Measurements from ENCODE around the gene CCL21. TPM values are rescaled to one million over a fixed set of nuclear protein-coding genes. Genes with fewer than 3 reads are reported as not detected.
A peak's percentile ranks its signal among the peaks of the same experiment; 100 is the strongest.

Gene CCL21
- total and polyA plus RNA-seq, 2 of the 13 experiments (the other 11 are each of a cell fraction or from before 2014, with no cell fraction given), result not detected

GRCh38 chr9:34688329-34689115 lies 21.4 kb downstream of the CCL21 start (continued):
- TF ChIP-seq HOMEZ (CRISPR knock-in tag; IDR thresholded peaks at IDR 0.05; ENCODE audit: low read depth) (0 out of 2 replicates have a peak, but pooled peaks have one; percentile 13), ZBTB10 (CRISPR knock-in tag; IDR thresholded peaks at IDR 0.05; ENCODE audit: borderline replicate concordance) (no peak), MXD4 (CRISPR knock-in tag; IDR thresholded peaks at IDR 0.05) (0 out of 2 replicates have a peak, but pooled peaks have one; percentile 26), ZNF576 (CRISPR knock-in tag; IDR thresholded peaks at IDR 0.05) (no peak), STAT5B (CRISPR knock-in tag; IDR thresholded peaks at IDR 0.05) (no peak), ZNF343 (CRISPR knock-in tag; IDR thresholded peaks at IDR 0.05) (peak; percentile 40; the same call in 1 of the 2 replicates), SAFB2 (CRISPR knock-in tag; IDR thresholded peaks at IDR 0.05; ENCODE audit: borderline replicate concordance, low read depth) (no peak), KDM3A (CRISPR knock-in tag; IDR thresholded peaks at IDR 0.05; ENCODE audit: low read depth) (0 out of 2 replicates have a peak, but pooled peaks have one; percentile 52), ZBTB7B (CRISPR knock-in tag; IDR thresholded peaks at IDR 0.05) (peak; percentile 48; the same call in 1 of the 2 replicates), THAP9 (CRISPR knock-in tag; IDR thresholded peaks at IDR 0.05; ENCODE audit: borderline replicate concordance) (no peak), ZNF224 (CRISPR knock-in tag; IDR thresholded peaks at IDR 0.05) (no peak), ZBTB38 (CRISPR knock-in tag; IDR thresholded peaks at IDR 0.05) (no peak), RORA (CRISPR knock-in tag; IDR thresholded peaks at IDR 0.05) (no peak), TAF1 (CRISPR knock-in tag; IDR thresholded peaks at IDR 0.05) (no peak), ZSCAN5A (CRISPR knock-in tag; IDR thresholded peaks at IDR 0.05; ENCODE audit: borderline replicate concordance) (no peak), ZNF746 (CRISPR knock-in tag; IDR thresholded peaks at IDR 0.05) (no peak), ZNF644 (CRISPR knock-in tag; IDR thresholded peaks at IDR 0.05; ENCODE audit: low read depth) (peak; percentile 91; the same call in 1 of the 2 replicates), ZNF770 (CRISPR knock-in tag; IDR thresholded peaks at IDR 0.05) (0 out of 2 replicates have a peak, but pooled peaks have one; percentile 28)
